Kasumi-1 (cell line): ENCODE data around the gene SLC26A11.

Source experiments
- DNase-seq, 2 experiments: peaks; one replicate each; lab custom pipeline; 2025; lab: John Stamatoyannopoulos, UW

SLC26A11 gene

DNA sequence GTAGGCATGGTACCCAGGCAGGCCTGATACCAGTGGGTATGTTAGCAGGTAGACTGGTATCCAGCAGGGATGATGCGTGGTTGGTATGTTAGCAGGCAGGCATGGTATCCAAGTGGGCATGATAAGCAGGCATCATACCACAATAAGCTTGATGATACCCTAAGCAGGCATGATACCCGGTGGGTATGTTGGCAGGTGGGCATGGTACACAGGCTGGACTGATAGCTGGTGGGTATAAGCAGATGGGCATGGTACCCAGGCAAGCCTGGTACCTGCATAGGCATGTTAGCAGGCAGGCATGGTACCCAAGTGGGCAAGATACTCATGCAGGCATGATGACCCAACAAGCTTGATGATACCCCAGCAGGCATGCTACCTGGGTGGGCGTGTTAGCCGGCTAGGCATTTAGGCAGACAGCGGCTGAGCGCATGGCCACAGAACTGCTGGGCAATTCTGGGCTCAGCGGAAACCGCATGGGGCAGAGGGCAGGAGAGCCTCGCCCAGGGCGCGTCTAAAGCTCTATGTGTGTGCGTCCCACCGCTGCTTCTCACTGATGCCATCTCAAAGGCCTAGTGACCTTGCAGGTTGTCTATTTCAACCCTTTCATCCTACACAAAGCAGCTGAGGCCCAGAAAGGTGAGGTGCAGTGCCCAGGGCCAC, 2.4 kb upstream of the SLC26A11 start:
- DNase-seq = no peak

DNA sequence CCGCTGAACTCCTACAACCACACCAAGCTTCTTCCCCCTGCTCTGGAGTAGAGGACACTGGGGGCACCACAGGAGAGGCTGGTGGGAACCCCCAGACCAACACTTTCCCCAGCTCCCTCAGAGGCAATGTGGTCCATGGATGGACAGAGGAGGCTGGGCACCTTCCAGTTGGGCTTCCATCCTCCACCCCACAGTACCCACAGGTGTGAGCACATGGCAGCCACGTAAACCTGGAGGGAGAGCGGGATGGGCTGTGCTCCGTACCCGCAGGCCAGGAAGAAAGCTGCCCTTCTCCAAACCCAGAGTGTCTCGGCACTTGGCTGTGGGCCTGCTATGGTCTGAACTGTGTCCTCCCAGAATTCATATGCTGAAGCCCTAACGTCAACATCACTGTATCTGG, 1.8 kb upstream of the SLC26A11 start:
- DNase-seq = no peak

DNA sequence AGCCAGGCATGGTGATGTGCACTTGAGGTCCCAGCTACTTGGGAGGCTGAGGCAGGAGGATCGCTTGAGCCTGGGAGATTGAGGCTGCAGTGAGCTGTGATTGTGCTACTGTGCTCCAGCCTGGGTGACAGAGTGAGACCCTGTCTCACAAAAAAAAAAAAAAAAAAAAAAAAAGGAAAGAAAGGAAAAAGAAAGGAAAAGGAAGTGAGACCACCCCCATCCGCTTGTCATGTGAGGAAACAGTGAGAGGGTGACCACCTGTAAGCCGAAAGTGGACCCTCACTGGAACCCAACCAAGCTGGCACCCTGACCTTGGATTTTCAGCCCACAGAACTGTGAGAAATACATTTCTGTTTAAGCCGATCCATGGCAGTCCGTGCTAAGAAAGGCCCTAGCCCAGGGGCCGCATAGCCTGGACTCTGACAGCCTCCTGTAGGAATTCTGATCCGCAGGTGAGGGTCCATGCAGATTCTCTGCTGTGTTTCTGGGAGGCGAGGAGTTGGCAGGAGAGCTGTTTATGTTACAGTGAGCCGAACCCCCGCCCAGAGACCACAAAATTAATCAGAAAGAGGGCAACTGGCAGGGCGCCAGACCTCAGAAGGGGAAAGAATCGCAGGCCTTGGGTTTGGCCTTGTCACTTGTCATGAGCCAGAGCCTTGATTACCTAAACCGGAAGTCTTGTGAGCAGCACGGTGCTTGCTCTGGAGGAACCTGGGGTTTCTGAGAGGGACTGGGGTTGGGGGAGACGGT, 1.0 kb upstream of the SLC26A11 start:
- DNase-seq = peak; percentile 98

DNA sequence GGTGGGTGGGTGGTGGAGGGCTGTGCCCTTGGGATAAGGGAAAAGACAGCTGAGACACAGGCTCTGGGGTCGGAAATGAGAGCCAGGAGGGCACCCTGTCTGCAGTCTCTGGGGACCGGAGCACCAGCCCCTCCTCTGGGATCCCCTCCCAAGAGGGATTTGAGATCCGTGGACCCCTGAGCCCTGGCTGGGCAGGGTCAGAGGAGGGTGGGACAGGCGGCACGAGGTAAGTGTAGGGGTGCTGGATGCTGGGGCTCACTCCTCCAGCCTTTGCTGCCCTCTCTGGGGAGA, 519 bp upstream of the SLC26A11 start:
- no peak for DNase-seq

DNA sequence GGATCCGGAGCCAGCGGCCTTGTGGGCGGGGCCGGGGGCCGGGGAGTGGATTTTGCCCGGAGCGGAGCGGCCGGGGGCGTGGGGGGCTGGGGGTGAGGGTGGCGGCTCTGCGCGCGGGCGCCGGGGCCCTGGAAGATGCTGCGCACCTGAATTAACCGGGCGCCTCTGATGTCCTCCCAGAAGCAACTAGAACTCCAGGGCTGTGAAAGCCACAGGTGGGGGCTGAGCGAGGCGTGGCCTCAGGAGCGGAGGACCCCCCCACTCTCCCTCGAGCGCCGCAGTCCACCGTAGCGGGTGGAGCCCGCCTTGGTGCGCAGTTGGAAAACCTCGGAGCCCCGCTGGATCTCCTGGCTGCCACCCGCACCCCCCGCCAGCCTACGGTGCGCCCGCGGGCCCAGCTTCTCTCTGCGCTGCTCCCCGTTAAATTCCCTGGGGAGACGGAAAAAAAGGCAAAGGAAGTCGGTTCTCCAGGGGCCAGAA, 549 bp downstream of the SLC26A11 start:
- no peak for DNase-seq

DNA sequence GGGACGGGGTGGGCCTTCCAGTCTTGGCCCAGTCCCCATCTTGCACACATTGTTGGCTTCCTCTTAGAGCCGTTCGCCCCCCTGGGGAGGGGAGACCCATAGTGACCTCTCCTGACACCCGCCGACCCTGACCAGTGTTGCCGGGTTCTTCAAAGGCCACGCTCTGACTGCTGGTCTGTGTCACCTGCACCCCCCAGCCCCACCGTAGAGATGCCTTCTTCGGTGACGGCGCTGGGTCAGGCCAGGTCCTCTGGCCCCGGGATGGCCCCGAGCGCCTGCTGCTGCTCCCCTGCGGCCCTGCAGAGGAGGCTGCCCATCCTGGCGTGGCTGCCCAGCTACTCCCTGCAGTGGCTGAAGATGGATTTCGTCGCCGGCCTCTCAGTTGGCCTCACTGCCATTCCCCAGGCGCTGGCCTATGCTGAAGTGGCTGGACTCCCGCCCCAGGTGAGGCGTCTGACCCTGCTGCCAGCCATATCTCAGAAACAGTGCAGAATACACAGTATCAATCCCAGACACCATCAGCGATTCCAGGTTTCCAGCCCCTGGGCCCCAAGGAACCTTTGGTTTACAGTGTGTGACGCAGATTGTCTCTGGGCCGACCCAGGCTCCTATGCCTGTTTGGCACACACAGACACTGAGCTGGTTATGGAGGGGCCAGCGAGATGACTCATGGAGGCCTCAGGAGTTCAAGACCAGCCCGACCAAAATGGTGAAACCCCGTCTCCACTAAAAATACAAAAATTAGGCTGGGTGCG, 1.3 kb downstream of the SLC26A11 start:
- no peak for DNase-seq

DNA sequence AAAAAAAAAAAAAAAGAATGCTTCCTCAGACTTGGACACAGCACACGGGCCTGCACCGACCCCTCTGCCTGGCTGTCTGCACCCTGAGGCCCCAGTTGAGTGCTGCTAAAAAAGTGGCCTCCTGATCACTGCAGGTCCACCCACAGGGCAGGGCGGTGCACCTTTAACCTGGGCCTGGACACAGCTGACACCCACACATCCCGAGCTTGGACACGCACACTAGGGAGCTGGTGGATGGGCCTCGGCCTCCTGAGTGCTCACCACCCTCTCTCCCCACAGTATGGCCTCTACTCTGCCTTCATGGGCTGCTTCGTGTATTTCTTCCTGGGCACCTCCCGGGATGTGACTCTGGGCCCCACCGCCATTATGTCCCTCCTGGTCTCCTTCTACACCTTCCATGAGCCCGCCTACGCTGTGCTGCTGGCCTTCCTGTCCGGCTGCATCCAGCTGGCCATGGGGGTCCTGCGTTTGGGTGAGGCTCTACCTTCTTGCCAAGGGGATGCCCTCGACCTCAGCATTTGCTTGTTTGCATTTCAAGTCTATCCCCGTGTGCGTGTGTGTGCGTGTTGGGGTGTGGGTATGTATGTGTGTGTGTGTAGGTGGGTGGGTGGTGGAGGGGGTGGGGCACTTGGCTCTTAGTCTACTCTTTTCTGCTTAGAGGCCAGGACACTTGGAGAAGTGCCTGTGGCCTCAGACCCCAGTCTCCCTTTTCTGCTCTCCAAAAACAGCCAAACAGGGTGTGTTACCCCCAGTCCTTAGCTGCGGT, 2.3 kb downstream of the SLC26A11 start:
- no peak for DNase-seq

DNA sequence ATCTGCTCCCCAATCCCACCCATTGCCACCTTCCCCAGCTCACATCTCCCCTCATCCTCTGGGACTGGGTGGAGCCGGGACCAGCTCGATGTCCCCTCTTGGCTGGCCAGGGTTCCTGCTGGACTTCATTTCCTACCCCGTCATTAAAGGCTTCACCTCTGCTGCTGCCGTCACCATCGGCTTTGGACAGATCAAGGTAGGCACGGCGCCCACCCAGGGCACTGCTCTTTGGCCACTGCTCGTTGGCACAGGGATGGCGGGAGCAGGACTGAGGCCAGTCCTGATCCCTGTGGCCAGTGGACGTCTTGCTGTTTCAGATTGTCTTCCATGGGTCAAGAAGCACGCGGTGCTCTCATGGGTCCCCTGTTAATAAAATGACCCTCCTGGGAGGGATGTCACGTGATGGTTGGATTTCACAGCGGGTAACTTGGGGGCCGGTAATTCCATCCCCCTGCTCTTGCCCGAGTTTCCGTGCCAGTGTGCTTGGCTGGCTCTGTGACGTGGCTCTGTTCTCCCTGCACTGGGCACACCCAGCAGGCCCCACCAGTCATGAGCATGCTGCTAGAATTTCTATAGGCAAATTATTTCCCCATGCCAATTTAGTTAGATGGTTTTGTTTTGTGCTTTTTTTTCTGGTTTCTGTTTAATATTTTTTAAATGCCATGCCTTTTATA, 3.1 kb downstream of the SLC26A11 start:
- DNase-seq = no peak

DNA sequence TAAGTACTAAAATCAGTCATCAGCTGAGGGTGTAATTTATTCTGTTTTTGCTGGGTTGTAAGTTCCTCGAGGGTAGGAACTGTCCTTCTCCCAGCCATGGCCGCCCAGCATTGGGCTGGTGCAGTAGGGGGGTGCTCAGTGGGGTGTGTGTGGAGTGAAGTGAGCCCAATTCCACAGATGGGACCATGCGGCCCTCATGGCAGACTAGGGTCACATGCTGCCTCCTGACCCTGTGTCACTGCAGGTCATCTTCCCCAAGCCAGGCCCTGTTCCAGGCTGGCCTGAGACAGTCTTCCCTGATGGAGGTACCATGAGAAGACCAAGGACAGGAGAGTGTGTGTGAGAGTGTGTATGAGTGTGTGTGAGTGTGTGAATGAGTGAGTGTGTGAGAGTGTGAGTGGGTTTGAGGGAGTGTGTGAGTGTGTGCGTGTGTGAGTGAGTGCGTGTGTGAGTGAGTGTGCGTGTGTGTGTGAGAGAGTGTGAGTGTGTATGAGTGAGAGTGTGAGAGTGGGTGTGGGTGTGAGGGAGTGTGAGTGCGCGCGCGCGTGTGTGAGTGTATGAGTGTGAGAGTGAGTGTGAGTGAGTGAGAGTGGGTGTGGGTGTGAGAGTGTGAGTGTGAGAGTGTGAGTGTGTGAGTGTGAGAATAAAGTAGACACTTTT, 3.7 kb downstream of the SLC26A11 start:
- no peak for DNase-seq

DNA sequence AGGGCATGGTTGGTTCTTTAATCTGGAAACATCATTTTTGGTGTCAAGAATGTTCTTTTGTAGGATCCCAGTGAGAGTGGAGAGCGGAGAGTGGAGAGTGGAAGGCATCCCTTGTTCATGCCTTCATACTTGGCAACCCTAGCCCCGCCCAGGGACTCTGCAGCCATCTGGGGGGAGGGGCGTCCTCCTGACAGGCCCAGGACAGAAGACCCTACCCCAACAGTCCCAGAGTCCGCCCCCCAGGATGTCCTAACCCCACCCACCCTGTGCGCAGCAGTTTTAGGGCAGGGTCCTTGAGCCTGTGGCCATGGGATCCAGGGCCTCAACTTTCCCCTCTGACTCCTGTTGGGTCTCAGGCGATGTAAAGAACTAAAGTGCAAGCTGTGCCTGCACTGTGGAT, 4.5 kb downstream of the SLC26A11 start:
- DNase-seq = no peak

DNA sequence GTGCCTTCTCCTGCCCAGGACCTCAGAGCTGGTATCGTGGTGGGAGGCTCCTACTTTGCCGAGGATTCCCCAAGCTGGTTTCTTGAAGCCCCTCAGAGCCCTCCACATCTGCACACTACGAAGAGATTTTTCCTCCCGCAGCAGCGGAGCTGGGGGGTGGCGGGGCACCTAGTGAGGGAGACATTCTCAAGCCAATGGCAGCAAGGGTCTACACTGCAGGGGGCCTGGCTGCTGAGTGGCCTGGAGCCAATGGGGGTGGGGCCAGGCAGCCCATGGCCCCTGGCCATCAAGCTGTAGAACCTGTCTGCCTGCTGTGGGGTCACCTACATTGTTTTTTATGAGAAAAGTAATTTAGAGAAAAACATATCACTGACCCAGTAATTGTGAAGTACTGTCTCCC, 5.0 kb downstream of the SLC26A11 start:
- DNase-seq = no peak

DNA sequence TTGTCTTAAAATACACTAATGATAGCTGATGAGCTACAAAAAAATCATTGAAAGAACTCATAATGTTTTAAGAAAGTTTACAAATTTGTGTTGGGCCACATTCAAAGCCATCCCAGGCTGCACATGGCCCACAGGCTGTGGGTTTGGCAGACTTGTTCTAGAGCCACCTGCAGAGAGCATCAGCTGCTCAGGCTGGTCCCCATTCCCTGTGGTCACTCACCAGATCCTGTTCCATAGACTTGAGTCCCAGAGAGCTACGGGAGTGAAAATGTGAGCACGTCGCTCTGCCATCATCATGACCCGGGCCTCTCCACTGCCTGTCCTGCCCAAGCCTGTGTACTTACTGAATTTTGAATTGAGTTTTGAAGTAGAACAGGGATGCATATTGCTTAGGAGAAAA, 6.9 kb downstream of the SLC26A11 start:
- DNase-seq = no peak

DNA sequence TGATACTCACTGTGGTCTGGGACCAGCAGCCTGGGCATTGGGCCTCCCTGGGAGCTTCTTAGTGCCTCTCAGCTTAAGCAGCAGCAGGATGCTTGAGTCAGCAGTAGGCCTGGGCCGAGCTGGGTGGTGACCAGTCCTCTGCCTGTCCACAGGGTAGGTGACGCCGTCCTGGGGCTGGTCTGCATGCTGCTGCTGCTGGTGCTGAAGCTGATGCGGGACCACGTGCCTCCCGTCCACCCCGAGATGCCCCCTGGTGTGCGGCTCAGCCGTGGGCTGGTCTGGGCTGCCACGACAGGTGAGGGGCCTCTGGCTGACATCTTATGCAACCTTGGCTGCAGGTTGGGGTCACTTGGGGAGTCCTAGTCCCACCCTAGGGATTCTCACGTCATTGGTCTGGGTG, 7.4 kb downstream of the SLC26A11 start:
- DNase-seq = no peak

DNA sequence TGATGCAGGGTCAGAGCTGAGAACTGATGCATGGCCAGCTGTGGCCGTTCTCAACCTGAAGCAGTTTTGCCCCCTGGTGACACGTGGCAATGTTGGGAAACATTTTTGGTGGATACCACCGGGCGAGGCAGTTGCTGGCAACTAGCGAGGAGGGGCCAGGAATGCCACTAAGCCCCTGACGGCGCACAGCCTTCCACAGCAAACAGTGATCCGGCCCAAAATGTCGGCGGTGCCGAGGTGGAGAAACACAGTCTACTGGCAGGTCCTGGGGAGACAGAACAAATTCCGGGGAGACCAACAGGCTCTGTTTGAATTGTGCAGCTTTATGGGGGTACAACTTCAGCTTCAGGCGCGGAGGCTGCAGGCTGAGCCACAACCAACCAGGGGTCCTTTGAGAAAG, 8.2 kb downstream of the SLC26A11 start:
- no peak for DNase-seq

DNA sequence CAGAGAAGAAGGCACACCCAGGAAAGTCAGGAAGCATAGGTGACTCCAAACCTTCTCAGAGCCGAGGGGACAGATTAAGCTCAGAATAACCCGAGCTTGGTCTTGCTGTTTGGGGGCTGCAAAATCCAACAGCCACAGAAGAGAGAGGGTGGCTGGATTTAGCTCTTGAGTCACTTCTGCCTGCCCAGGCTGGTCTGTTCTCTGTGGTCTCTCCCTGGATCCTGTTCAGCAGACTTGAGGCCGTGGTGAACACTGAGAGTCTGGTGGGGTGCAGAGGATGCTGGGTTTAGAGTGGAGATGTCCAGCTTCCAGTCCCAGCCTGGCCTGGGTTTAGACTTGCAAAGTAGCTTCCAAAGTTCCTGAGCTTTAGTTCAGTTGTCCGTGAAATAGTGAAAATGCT, 8.8 kb downstream of the SLC26A11 start:
- DNase-seq = no peak

DNA sequence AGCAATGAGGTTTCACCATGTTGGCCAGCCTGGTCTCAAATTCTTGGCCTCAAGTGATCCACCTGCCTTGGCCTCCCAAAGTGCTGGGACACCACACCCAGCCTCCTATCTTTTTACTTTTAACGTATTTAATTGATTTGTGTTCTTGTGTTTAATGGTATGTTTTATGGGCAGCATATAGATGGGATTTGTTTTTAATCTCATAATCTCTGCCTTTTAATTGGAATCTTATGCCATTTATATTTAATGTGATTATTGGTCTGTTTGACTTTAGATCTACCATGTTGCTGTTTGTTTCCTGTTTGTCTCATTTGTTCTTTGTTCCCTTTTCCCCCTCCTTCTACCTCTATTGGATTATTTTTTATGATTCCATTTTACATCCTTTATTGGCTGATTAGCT, 12.2 kb downstream of the SLC26A11 start:
- DNase-seq = no peak

DNA sequence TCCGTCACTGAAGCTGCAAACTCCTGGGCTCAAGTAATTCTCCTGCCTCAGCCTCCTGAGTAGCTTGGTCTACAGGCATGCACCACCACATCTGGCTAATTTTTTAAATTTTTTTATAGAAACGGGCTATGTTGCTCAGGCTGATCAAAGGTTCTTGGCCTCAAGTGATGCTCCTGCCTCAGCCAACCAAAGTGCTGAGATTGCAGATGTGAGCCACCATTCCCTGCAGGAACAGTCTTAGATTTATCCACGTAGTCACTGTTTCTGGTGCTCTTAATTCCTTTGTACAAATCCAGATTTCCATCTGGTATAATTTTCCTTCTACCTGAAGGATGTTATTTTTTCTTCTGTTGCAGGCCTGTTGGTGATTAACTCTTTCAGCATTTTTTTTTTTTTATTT, 13.0 kb downstream of the SLC26A11 start:
- DNase-seq = no peak

DNA sequence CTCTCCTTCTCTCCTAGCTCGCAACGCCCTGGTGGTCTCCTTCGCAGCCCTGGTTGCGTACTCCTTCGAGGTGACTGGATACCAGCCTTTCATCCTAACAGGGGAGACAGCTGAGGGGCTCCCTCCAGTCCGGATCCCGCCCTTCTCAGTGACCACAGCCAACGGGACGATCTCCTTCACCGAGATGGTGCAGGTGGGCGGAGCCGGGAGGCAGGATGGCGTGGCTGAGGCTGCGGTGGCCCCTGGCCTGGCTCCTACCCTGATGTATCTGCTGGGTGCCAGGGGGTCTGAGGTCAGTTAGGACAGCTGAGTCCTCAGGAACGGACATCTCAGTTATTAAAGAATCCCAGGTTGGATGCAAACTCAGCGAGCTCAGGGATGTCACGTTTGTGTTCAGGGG, 16.7 kb downstream of the SLC26A11 start:
- no peak for DNase-seq

DNA sequence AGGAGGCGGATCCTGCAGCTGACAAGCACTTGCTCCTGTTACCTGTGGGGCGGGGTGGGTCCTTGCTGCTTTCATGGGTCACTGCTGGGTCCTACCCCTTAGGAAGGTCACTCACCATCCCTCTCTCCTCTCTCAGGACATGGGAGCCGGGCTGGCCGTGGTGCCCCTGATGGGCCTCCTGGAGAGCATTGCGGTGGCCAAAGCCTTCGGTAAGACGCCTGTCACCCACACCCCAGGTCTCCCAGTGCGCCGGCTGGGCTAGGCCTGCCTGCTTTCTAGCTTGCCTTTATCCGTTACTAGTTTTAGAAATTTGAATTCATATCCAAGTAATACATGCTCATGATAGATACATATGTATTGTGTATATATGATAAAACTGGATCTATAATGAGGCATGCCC, 17.2 kb downstream of the SLC26A11 start:
- no peak for DNase-seq

DNA sequence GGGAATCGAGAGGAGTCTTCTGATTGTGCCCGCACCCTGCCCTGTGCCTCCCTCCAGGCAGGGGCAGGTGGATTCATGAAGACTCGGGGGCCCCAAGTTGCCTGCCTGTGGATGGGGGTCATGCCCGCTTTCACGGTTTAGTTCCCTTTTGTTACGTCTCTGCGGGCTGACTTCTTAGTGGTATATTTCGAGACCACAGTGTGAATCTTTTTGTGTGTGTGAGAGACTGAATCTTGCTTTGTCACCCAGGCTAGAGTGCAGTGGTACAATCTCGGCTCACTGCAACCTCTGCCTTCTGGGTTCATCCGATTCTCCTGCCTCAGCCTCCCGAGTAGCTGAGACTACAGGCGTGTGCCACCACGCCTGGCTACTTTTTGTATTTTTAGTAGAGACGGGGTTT, 22.3 kb downstream of the SLC26A11 start:
- no peak for DNase-seq
